HG02943 (cell line): ENCODE data around the gene CTTNBP2.

Experiments
- ATAC-seq: cut with Tn5 transposase; IDR thresholded peaks from one replicate; pipeline ENCODE4 v1.9.1; 2021; ENCODE audit warnings: mild to moderate bottlenecking, low read depth, moderate library complexity; ENCODE audit not compliant: unreplicated experiment

CTTNBP2 gene

DNA sequence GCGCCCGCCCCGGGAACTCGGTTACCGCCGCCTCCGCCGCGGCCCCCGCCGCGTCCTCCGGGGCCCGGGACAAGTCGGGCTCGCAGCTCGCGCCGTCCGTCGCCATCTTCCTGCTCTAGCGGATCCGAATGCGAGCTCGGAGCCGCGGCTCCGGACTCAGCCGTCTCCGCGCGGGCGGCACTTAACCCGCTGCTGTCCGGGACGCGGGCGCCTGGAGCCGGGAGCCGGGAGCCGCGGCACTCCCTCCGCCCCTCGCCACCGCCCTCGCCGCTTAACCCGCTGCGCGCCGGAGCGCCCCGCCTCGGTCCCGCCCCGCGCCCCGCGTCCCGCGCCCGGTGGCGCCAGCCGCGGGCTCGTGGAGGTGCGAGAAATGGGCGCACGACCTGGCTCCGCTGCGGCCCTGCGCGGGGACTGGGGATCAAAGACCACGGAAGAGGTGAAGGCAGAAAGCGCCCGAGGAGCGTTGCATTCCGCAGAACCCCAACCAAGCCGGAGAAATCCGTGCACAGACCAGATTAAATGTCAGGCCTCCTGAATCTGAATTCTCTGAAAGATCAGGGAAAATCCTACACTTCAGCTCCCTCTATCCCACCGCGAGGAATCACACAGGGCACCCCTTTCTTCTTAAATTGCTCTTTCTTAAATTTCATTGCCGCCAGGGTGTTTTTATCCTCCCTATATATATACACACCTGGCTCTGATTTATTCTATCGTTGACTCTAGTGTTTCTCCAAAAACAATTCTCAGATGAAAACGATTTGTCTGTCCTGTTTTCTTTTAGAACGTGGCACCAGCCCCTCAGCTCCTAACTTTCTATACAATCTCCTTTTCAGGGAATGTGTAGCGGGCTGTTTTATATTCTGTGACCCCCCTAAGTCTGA, at the start of gene CTTNBP2:
CTTNBP2 (minus strand) TSS at position 132 of the 881 bp plus-strand sequence; CDS start at position 106, 26 bp downstream.
- no peak for ATAC-seq

DNA sequence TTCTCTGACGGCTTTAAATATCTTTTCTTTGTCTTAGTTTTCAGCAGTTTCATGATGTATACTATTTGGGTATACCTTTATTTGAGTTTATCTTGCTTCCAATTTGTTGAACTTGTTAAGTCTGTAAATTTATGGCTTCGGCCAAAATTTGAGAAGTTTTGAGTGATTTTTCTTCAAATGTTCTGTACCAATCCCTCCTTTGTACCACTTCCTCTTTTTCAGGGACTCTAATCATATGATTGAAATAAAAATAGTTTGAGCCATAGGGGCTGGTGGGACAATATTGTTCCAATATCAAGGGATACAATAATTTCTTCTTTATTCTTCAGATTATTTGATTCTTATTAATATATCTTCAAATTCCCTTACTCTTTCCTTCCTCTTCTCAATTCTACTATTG, 43.1 kb upstream of the CTTNBP2 start:
- no peak for ATAC-seq

DNA sequence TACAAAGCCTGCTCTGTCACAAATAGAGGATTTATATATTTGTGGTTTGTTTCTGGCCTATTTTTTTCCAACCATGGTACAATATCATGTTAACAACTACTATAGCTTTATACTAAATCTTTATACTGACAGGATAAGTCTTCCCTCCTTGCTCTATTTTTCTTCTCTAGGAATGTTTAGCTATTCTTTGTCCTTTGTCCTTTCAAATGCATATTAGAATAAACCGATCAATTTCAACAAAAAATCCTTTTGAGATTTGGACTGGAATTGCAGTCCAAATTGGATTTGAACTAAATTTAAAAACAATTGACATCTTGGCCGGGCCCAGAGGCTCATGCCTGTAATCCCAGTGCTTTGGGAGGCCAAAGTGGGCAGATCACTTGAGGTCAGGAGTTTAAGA, 39.2 kb upstream of the CTTNBP2 start:
- no peak for ATAC-seq

GRCh38 chr7:117908031-117908795, 35.0 kb upstream of the CTTNBP2 start:
- ATAC-seq: no peak

DNA sequence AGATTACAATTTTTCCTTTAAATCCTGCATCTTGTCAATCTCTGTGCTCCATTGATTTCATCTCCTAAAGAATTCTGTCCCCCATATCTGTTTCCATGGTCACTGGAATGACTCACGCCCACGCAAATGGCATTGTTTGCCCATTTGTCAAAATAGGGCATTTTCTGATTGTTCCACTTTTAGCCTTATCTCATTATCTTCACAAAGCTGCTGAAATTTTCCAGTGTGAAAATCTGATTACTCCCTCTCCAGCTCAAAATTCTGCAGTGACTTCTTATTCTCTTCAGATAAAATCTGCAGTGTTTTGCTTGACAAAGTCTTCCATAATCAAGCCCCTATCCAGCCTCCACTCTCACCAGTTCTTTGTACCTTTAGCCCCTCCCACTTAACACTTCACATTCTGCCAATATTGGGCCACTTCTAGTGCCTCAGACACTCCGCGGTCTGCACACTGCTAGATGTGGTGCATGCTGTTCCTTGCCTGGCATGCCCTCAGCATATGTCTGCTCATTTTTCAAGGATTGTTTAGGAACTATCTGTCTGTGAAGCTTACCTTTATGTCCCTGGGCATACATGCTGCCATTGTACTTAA, 33.9 kb upstream of the CTTNBP2 start:
- no peak for ATAC-seq

DNA sequence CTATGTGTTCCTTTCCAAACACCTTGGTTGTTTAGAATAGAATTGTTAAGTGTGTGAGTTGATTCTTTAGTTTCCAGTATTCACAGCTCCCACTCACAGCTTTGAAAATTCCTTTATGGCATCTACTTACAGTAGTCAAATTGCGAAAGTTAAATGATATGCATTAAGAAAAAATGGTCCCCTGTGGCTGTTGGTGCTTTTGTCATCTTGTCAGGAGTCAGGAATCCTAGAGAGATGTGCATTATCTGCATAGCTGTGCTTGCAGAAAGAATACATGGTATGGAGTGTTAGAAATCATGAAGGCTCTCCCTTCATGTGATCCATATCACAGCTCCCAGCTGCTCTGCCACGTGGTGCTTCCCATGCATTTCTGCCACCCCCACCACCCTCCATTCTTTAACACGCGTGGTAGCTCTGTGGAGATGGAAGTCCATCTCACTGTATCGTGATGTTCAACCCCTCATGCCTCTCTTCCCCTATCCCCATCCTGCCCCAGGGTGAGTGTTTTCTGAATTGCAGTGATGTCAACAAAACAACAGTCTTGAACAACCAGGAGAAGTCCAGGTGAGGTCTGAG, 29.2 kb upstream of the CTTNBP2 start:
- no peak for ATAC-seq

- ATAC-seq: no peak
Observed at GRCh38 chr7:117901089-117901797, 28.0 kb upstream of the CTTNBP2 start.

DNA sequence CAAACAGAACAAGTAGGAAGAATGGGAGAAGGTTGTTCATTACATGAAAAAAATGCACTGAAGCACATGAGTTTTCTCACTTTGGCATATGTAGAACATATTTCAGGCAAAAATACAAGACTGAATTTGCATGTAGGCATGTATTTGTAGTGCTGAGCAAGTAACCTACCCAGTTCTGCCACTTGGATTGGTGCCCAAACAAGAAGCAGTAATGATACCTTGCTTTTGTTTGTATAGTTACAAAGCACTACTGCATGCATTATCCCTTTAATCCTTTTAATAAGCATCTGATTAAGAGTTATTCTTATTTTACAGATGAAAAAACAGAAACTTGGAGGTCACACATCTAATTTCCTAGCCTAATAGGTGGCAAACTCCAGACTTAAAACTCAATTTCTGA, 23.1 kb upstream of the CTTNBP2 start:
- no peak for ATAC-seq

DNA sequence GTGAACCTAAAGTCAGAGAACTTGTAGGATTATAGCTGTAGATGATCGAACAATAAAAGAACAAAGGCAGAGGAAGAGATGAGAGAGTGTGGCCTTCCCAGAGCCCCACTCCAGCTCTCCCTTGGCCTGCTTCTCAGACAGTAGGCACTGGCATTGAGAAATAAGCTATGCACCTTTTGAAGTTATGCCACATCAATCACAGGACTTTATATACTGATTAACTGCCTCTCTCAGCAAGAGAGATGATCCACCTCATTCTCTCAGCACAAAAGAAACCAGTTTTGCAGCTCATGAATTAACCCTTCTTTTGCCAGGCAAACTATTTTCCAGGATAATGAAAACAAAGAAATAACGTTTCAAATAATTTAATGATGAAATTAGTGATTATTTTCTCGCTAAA, 22.0 kb upstream of the CTTNBP2 start:
- ATAC-seq: no peak

- no peak for ATAC-seq
Observed at GRCh38 chr7:117894037-117894436, 20.8 kb upstream of the CTTNBP2 start.

- ATAC-seq: no peak
Observed at GRCh38 chr7:117892821-117893220, 19.6 kb upstream of the CTTNBP2 start.

DNA sequence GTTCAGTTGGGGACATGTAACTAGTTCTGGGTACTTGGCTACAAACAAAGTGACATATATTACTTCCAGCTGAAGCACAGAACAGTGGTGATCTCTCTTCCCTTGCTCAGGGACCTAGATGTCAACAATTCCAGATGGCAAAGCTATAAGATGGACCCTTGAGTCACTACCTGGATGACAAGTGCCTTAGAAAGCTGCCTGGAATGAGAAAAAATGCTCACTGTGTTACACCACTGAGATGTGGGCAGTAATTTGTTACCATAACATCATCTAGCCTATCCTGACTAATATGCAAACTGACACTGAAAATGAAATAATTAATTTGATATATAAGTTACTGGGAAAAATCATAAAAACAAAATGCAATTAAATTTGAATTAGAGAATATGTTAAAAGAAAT, 16.4 kb upstream of the CTTNBP2 start:
- no peak for ATAC-seq

GRCh38 chr7:117888627-117889026, 15.4 kb upstream of the CTTNBP2 start:
- ATAC-seq: no peak

GRCh38 chr7:117882594-117882993, 9.4 kb upstream of the CTTNBP2 start:
- ATAC-seq: no peak

DNA sequence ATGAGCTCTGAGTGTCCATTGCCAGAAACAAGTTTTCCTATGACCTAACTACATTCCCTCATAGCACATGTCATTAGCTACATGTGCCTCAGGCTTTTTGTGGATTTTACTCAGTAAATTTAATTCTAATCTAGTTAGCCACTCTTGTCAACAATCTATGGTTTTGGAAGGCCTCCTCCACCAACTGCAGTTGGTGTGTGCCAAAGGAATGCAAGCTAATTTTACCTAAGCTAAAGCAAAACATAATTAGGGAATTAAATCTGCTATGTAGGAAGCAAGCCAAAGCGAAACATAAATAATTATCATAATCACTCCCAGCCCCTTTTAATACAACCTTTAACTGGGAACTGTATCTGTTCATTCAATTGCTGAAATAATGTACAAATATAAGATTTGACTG, 3.5 kb upstream of the CTTNBP2 start:
- ATAC-seq: no peak

- no peak for ATAC-seq
Observed at GRCh38 chr7:117875566-117875965, 2.3 kb upstream of the CTTNBP2 start.

DNA sequence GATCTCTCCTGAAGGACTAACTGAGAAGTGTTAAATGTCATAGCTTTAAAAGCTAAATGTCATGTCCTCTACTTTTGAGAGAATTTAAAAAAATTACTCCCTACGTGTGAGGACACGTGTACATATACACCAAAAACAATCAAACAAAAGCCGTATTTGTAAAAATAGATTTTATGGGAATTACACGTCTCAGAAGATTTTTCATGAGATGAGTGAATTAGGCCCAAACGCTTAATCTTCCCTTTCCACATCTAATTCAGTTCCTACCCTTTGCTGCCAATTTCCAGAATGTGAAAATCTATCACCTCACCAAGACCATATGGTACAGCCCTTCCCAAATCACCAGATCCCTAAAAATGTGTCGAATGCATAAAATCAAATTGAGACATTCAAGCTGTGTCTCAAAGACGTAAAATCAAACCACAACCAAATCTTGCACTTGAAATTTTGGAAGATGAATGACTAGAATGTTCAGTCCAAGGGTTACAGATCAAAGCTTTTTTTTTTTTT, 1.0 kb upstream of the CTTNBP2 start:
- no peak for ATAC-seq

DNA sequence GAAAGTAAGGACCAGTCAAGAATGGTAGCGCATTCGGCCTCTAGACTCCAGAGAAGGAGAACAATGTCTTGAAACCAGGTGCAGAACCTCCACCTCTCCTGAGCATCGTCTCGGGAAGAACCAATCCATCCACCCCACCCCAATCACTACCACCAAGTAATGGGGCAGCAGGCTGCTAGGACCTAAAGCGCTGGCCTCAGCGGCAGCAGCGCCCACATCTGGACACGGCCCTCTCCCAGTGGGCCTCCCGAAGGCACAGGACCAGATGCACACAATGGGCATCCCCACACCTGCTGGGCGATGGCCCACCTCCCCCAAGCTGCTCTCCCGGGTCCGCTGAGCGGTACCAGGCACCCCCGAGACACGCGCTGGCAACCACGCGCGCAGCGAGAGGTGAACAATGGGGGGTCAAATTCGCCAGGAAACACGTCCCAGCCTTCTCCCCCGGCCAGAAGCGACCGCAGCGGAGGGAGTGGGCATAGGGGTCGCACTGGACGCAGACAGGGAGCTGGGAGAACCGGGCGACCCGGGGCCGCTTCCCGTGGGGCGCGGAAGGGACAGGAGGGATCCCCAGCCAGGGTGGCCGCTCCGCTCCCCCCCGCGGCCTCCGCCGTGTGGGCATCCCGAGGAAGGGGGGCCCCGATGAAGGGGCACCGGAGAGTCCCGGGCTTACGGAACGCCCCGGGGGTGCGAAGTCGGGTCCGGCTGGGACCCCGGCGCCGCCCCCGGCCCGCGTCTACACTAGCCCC, 506 bp downstream of the CTTNBP2 start:
- no peak for ATAC-seq

GRCh38 chr7:117871778-117872538, 1.3 kb downstream of the CTTNBP2 start:
- no peak for ATAC-seq
